Measurements from ENCODE around the gene ZNF142.

Gene ZNF142

GRCh38 chr2:218648787-218649100 lies 10.7 kb downstream of the ZNF142 start:
- no peak for DNase-seq

GRCh38 chr2:218648088-218648786 lies 11.2 kb downstream of the ZNF142 start:
- peak; percentile 51 to 57 for DNase-seq

- DNase-seq: no peak
Observed at GRCh38 chr2:218645126-218645525, 14.3 kb downstream of the ZNF142 start.

- DNase-seq: no peak
Observed at GRCh38 chr2:218644721-218645120, 14.7 kb downstream of the ZNF142 start.

GRCh38 chr2:218643751-218644310 lies 15.6 kb downstream of the ZNF142 start:
- no peak for DNase-seq

- no peak for DNase-seq
Observed at GRCh38 chr2:218642786-218643185, 16.6 kb downstream of the ZNF142 start.

GRCh38 chr2:218642121-218642656 lies 17.2 kb downstream of the ZNF142 start:
- DNase-seq: no peak

GRCh38 chr2:218638372-218638771 lies 21.1 kb downstream of the ZNF142 start:
- no peak for DNase-seq

- no peak for DNase-seq
Observed at GRCh38 chr2:218635719-218636118, 23.7 kb downstream of the ZNF142 start.

GRCh38 chr2:218631837-218632236 lies 27.6 kb downstream of the ZNF142 start:
- no peak for DNase-seq

- no peak for DNase-seq
Observed at GRCh38 chr2:218627939-218628338, 31.5 kb downstream of the ZNF142 start.

GRCh38 chr2:218626369-218626768 lies 33.1 kb downstream of the ZNF142 start:
- DNase-seq: no peak

- DNase-seq: no peak
Observed at GRCh38 chr2:218623366-218623705, 36.1 kb downstream of the ZNF142 start.

- no peak for DNase-seq
Observed at GRCh38 chr2:218622606-218623365, 36.6 kb downstream of the ZNF142 start.

GRCh38 chr2:218621007-218621406 lies 38.4 kb downstream of the ZNF142 start:
- DNase-seq: no peak

GRCh38 chr2:218618102-218618860 lies 41.1 kb downstream of the ZNF142 start:
- no peak for DNase-seq

GRCh38 chr2:218615868-218616315 lies 43.5 kb downstream of the ZNF142 start:
- no peak for DNase-seq

GRCh38 chr2:218607436-218608115 lies 51.8 kb downstream of the ZNF142 start, which contains the start of gene PLCD4:
PLCD4 (plus strand) TSS chr2:218607899; CDS start chr2:218615740, 7,841 bp downstream.
- DNase-seq: no peak

- DNase-seq: no peak
Observed at GRCh38 chr2:218605432-218605831, 54.0 kb downstream of the ZNF142 start.

Data from stimulated activated CD4-positive, alpha-beta T cell treated with anti-CD3 and anti-CD28 coated beads, Interleukin-2, amount 100 ng/mL, for 24 hours (primary cell).